HL-60 (cell line): ENCODE results near the gene MOK.

Experiments used
- GABPA ChIP-seq: IDR thresholded peaks from 2 replicates; pipeline ENCODE4 v1.6.1; 2012; ENCODE audit warnings: low read depth
- POLR2AphosphoS5 ChIP-seq: IDR thresholded peaks from 2 replicates; pipeline ENCODE4 v1.6.1; 2012; ENCODE audit warnings: low read depth
- TF ChIP-seq, protein P1 (sequence below): IDR thresholded peaks from one replicate; pipeline ENCODE4 v1.5.1; 2011; ENCODE audit warnings: low read length, control low read depth, inconsistent platforms; ENCODE audit not compliant: insufficient read depth
- TF ChIP-seq, protein P2 (sequence below): IDR thresholded peaks from 2 replicates; pipeline ENCODE4 v1.6.1; 2012; ENCODE audit warnings: low read depth; ENCODE audit not compliant: insufficient replicate concordance

DNA sequence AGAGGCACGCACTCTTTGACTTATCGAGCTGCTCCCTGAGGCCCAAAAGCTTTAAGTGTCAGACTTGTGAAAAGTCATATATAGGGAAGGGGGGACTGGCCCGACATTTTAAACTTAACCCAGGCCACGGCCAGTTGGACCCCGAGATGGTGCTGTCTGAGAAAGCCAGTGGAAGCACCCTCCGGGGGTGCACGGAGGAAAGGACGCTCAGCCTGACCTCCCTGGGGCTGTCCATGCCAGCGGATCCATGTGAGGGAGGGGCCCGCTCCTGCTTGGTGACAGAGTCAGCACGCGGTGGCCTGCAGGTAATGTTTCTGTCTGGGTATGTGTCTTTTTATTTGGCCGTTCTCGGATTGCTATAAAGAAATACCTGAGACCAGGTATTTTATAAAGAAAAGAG lies 21.6 kb upstream of the MOK start:
- TF ChIP-seq, protein P1, sequence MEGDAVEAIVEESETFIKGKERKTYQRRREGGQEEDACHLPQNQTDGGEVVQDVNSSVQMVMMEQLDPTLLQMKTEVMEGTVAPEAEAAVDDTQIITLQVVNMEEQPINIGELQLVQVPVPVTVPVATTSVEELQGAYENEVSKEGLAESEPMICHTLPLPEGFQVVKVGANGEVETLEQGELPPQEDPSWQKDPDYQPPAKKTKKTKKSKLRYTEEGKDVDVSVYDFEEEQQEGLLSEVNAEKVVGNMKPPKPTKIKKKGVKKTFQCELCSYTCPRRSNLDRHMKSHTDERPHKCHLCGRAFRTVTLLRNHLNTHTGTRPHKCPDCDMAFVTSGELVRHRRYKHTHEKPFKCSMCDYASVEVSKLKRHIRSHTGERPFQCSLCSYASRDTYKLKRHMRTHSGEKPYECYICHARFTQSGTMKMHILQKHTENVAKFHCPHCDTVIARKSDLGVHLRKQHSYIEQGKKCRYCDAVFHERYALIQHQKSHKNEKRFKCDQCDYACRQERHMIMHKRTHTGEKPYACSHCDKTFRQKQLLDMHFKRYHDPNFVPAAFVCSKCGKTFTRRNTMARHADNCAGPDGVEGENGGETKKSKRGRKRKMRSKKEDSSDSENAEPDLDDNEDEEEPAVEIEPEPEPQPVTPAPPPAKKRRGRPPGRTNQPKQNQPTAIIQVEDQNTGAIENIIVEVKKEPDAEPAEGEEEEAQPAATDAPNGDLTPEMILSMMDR = no peak
- TF ChIP-seq GABPA (no peak), POLR2AphosphoS5 (no peak)
- TF ChIP-seq, protein P2, sequence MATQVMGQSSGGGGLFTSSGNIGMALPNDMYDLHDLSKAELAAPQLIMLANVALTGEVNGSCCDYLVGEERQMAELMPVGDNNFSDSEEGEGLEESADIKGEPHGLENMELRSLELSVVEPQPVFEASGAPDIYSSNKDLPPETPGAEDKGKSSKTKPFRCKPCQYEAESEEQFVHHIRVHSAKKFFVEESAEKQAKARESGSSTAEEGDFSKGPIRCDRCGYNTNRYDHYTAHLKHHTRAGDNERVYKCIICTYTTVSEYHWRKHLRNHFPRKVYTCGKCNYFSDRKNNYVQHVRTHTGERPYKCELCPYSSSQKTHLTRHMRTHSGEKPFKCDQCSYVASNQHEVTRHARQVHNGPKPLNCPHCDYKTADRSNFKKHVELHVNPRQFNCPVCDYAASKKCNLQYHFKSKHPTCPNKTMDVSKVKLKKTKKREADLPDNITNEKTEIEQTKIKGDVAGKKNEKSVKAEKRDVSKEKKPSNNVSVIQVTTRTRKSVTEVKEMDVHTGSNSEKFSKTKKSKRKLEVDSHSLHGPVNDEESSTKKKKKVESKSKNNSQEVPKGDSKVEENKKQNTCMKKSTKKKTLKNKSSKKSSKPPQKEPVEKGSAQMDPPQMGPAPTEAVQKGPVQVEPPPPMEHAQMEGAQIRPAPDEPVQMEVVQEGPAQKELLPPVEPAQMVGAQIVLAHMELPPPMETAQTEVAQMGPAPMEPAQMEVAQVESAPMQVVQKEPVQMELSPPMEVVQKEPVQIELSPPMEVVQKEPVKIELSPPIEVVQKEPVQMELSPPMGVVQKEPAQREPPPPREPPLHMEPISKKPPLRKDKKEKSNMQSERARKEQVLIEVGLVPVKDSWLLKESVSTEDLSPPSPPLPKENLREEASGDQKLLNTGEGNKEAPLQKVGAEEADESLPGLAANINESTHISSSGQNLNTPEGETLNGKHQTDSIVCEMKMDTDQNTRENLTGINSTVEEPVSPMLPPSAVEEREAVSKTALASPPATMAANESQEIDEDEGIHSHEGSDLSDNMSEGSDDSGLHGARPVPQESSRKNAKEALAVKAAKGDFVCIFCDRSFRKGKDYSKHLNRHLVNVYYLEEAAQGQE = no peak
